Trophoblast cell (in vitro differentiated cells and primary cell): ENCODE results near the gene KCNJ5.

ENCODE experiments used
- DNase-seq, 2 donors: peaks; one replicate each; pipeline ENCODE4 v3.0.0-alpha.2; 2016
- H2AFZ ChIP-seq: 2 replicates; pipeline ENCODE4 v1.6.1; 2013; ENCODE audit warnings: low read length, moderate library complexity, mild to moderate bottlenecking; ENCODE audit not compliant: insufficient read depth, poor library complexity
- H2AK5ac ChIP-seq: 2 replicates; pipeline ENCODE4 v1.6.1; 2013; ENCODE audit warnings: mild to moderate bottlenecking, low read length
- H2BK120ac ChIP-seq: 2 replicates; pipeline ENCODE4 v1.6.1; 2013; ENCODE audit warnings: low read length, mild to moderate bottlenecking, moderate library complexity; ENCODE audit not compliant: insufficient read depth, poor library complexity
- H2BK12ac ChIP-seq: 2 replicates; pipeline ENCODE4 v1.6.1; 2013; ENCODE audit warnings: mild to moderate bottlenecking, low read length, moderate library complexity
- H2BK5ac ChIP-seq: 2 replicates; pipeline ENCODE4 v1.6.1; 2013; ENCODE audit warnings: low read length, low read depth, moderate library complexity, mild to moderate bottlenecking; ENCODE audit not compliant: poor library complexity
- H3K14ac ChIP-seq: 2 replicates; pipeline ENCODE4 v1.6.1; 2013; ENCODE audit warnings: mild to moderate bottlenecking, low read length
- H3K18ac ChIP-seq: 2 replicates; pipeline ENCODE4 v1.6.1; 2013; ENCODE audit warnings: mild to moderate bottlenecking, low read length
- H3K23ac ChIP-seq: 2 replicates; pipeline ENCODE4 v1.6.1; 2013; ENCODE audit warnings: low read length
- H3K27ac ChIP-seq: 2 replicates; pipeline ENCODE4 v1.5.1; 2013; ENCODE audit warnings: low read depth, mild to moderate bottlenecking, inconsistent platforms, low read length, moderate library complexity
- H3K27me3 ChIP-seq: 2 replicates; pipeline ENCODE4 v1.6.1; 2013; ENCODE audit warnings: inconsistent platforms, mild to moderate bottlenecking, low read length, moderate library complexity; ENCODE audit not compliant: insufficient read depth
- H3K36me3 ChIP-seq, 2 experiments: 1 replicate in 1 of 2; 2 replicates in 1 of 2; pipeline ENCODE4 v1.6.1; 2013; ENCODE audit warnings: low read length in 2 of 2, mild to moderate bottlenecking in 2 of 2, moderate library complexity in 1 of 2; ENCODE audit not compliant: insufficient read depth in 2 of 2, control insufficient read depth in 1 of 2
- H3K4ac ChIP-seq: 2 replicates; pipeline ENCODE4 v1.6.1; 2013; ENCODE audit warnings: low read depth, mild to moderate bottlenecking, low read length, moderate library complexity
- H3K4me1 ChIP-seq, 2 experiments: 1 replicate in 1 of 2; 2 replicates in 1 of 2; pipeline ENCODE4 v1.6.1; 2013; ENCODE audit warnings: low read length in 2 of 2, mild to moderate bottlenecking in 2 of 2, moderate library complexity in 1 of 2; ENCODE audit not compliant: insufficient read depth in 2 of 2, control insufficient read depth in 1 of 2
- H3K4me2 ChIP-seq: 2 replicates; pipeline ENCODE4 v1.6.1; 2013; ENCODE audit warnings: inconsistent platforms, mild to moderate bottlenecking, low read length, moderate library complexity
- H3K4me3 ChIP-seq: 2 replicates; pipeline ENCODE4 v1.5.1; 2013; ENCODE audit warnings: mild to moderate bottlenecking, low read depth, low read length, inconsistent platforms
- H3K79me1 ChIP-seq: one replicate; pipeline ENCODE4 v1.6.1; 2013; ENCODE audit warnings: low read length
- H3K79me2 ChIP-seq: 2 replicates; pipeline ENCODE4 v1.6.1; 2013; ENCODE audit warnings: low read length, mild to moderate bottlenecking; ENCODE audit not compliant: control insufficient read depth, insufficient read depth, poor library complexity
- H3K9ac ChIP-seq: 2 replicates; pipeline ENCODE4 v1.6.1; 2013; ENCODE audit warnings: mild to moderate bottlenecking, low read length
- H3K9me3 ChIP-seq: 2 replicates; pipeline ENCODE4 v1.6.1; 2013; ENCODE audit warnings: low read depth, mild to moderate bottlenecking, control low read depth, inconsistent platforms, low read length; ENCODE audit not compliant: insufficient read depth
- H4K12ac ChIP-seq: 2 replicates; pipeline ENCODE4 v1.6.1; 2013; ENCODE audit warnings: low read depth, mild to moderate bottlenecking, low read length, moderate library complexity
- H4K8ac ChIP-seq: 2 replicates; pipeline ENCODE4 v1.6.1; 2013; ENCODE audit warnings: low read depth, mild to moderate bottlenecking, low read length, moderate library complexity
- H4K91ac ChIP-seq: one replicate; pipeline ENCODE4 v1.6.1; 2013; ENCODE audit warnings: low read depth, mild to moderate bottlenecking, low read length, moderate library complexity
- WGBS: extraction: QIAGEN DNeasy Blood & Tissue Kit; methylation state at CpG from one replicate; pipeline ENCODE4 v1.1.7; 2013; ENCODE audit warnings: missing lambda C conversion rate; ENCODE audit not compliant: insufficient read length, insufficient coverage; ENCODE audit errors: extremely low coverage; 5-methylcytosine and 5-hydroxymethylcytosine counted together

The KCNJ5 gene

DNA sequence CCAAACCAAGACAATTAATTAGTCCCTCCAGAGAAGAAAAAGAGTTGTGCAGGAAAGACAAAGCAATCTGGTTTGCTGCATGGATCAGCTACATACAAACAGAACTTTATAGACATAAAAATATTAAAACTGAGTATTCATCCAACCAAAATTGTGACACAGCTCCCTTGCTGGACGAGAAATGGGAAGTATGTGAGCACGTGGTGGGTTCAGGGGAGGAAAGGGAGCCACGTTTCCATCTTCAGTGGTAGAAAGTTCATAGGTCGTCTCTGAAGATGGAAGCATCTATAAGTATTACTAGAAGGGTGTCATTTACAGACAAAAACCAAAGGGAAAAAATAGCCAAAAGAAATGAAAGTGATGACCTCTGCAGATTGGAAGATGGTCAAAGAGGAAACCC is 7.1 kb upstream of the KCNJ5 start:
- Histone ChIP-seq H2AK5ac (no peak overlapping the region), H4K12ac (no peak overlapping the region), H3K27me3 (peaks cover 7% of the 10 kb centered on the region), H3K9me3 (no peaks in the 10 kb centered on the region), H2BK120ac (no peak overlapping the region), H3K27ac (no peak overlapping the region), H2BK12ac (no peak overlapping the region), H2BK5ac (no peak overlapping the region), H3K4me2 (no peak overlapping the region), H3K79me1 (no peaks in the 10 kb centered on the region), H3K18ac (no peak overlapping the region), H3K79me2 (no peaks in the 10 kb centered on the region), H3K36me3 (no peaks in the 10 kb centered on the region), H3K14ac (no peak overlapping the region), H3K9ac (no peak overlapping the region), H3K23ac (no peak overlapping the region), H3K4me1 (no peaks in the 10 kb centered on the region), H3K4me3 (no peak overlapping the region), H3K4ac (no peak overlapping the region), H2AFZ (no peak overlapping the region), H4K91ac (no peak overlapping the region), H4K8ac (no peak overlapping the region)
- WGBS = no CpG with 5 or more reads among the region's 4 CpGs
- DNase-seq = no peak

DNA sequence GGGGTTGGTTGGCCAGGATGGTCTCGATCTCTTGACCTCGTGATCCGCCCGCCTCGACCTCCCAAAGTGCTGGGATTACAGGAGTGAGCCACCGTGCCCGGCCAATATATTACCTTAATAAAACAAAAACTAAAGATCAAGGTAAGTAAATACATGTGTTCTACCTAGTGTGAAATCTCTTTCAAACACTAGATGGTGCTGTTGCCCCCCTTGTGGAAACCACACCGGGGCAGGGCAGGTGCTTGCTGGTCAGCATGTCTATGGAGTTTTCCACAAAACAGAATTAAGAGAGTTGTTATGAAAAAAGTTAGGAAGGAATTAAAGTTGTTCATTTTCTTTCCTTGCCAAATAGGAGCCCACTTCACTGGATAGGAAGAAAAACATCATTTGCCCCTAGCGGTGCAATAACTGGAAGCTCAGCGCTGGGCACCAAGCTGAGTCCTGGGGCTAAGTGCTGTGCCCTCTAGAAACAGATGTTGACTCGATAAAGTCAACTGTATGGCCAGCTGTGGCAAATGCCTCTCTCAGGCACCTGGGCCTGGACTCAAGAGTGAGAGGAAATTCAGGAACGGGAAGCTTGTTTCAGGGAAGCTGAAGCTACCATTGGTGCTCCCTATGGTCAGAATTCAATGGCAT is 6.3 kb upstream of the KCNJ5 start:
- Histone ChIP-seq H4K12ac (no peak overlapping the region), H3K79me2 (no peaks in the 10 kb centered on the region), H3K23ac (no peak overlapping the region), H3K4me2 (no peak overlapping the region), H3K14ac (no peak overlapping the region), H3K27ac (no peak overlapping the region), H3K4me1 (no peaks in the 10 kb centered on the region), H4K8ac (no peak overlapping the region), H3K18ac (no peak overlapping the region), H3K27me3 (peaks cover 15% of the 10 kb centered on the region), H3K9ac (no peak overlapping the region), H2BK120ac (no peak overlapping the region), H2BK12ac (no peak overlapping the region), H2AK5ac (no peak overlapping the region), H3K4ac (no peak overlapping the region), H2BK5ac (no peak overlapping the region), H3K9me3 (no peaks in the 10 kb centered on the region), H3K79me1 (no peaks in the 10 kb centered on the region), H3K36me3 (no peaks in the 10 kb centered on the region), H3K4me3 (no peak overlapping the region), H2AFZ (no peak overlapping the region), H4K91ac (no peak overlapping the region)
- DNase-seq = peak; percentile 67 to 93
- no CpG with 5 or more reads among the region's 12 CpGs for WGBS

DNA sequence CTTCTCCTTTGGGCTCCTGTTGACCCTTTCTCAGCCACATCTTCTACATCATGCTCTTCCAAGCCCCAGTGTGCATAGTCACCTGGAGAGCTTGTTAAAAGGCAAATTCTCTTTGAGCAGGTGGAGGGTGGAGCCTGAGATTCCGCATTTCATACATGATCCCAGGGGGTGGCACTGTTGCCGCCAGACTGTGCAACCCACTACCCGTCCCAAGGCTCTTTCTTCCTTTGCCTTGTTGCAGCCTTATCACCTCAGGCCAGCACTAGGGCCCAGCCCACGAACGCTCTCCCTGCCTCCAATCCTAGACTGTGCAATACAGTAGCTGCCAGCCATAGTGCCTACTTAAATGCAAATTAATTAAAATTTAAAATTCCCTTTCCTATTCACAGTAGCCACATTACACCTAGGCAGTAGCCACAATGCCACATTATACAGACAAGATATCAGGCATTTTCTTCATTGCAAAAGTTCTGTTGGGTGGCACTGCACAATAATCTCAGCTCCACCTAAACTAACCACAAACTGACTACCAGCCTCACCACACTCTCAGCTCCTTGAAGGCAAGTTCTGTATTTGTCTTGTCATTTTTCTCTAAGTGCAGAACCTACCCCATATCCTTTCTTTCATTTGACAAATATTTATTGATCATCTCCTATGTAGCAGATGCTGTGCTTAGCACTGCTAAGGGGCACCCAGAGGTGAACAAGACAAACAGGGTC is 4.6 kb upstream of the KCNJ5 start:
- no peak overlapping the region for H3K27ac ChIP-seq
- peaks cover 7 to 11% of the 10 kb centered on the region in 2 experiments for H3K4me1 ChIP-seq
- H2AFZ ChIP-seq = no peak overlapping the region
- WGBS = no CpG with 5 or more reads among the region's 5 CpGs
- no peak overlapping the region for H3K4ac ChIP-seq
- no peak overlapping the region for H3K14ac ChIP-seq
- H3K9ac ChIP-seq = no peak overlapping the region
- H3K79me2 ChIP-seq = no peaks in the 10 kb centered on the region
- H4K8ac ChIP-seq = no peak overlapping the region
- no peak overlapping the region for H4K12ac ChIP-seq
- no peak for DNase-seq
- H2BK5ac ChIP-seq = no peak overlapping the region
- H4K91ac ChIP-seq = no peak overlapping the region
- H2BK12ac ChIP-seq = no peak overlapping the region
- H3K9me3 ChIP-seq = no peaks in the 10 kb centered on the region
- peaks cover 26% of the 10 kb centered on the region for H3K27me3 ChIP-seq
- H3K4me2 ChIP-seq = no peak overlapping the region
- no peak overlapping the region for H2BK120ac ChIP-seq
- H3K36me3 ChIP-seq = no peaks in the 10 kb centered on the region
- H3K79me1 ChIP-seq = no peaks in the 10 kb centered on the region
- no peak overlapping the region for H2AK5ac ChIP-seq
- no peak overlapping the region for H3K23ac ChIP-seq
- H3K18ac ChIP-seq = no peak overlapping the region
- H3K4me3 ChIP-seq = no peak overlapping the region

DNA sequence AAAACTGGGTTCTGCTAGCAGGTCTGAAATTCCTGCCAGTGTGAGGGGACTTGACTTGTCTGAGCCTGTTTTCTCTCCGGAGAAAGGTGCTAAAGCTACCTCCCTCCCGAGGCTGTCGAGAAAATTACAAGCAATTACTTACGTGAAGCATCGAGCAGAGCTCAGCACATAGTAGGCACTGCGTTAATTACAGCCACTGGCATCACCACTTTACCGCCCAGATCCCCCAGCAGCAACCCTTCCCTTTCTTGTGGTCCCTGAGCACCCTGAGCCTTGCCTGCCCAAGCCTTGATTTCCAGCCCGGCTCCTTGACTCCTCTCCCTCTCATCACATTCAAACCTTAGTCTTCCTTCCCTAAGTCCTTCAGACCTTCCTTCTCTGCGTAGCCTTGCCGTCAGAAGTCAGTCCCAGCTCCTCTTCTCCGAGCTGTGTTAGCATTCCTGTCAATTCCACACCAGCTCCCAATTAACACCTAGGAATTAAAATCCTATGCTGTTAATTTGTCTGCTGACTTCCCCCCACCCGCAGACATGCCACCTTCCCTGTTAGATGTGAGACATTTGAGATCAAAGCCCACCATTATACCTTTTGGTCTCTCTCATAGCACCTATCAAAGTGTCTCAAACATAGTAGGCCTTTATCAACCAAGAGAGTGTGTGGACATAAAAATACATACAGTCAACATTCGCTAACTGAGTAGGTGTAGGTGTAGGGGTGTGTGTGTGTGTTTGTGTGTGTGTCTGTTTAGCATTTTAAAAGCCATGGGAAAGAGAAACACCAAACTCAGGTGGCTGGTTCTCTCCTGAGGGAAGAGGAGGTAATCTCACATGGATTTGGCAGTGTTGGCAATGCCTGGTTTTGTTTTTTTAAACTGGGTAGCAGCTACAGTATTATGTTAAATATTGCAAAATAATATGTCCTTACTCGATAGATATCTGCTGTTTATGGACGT is 2.8 kb upstream of the KCNJ5 start:
- Histone ChIP-seq H3K9me3 (no peaks in the 10 kb centered on the region), H2AFZ (no peak overlapping the region), H3K27ac (no peak overlapping the region), H2BK120ac (no peak overlapping the region), H3K4me1 (peaks cover 12 to 25% of the 10 kb centered on the region in 2 experiments), H3K23ac (no peak overlapping the region), H2BK5ac (no peak overlapping the region), H3K36me3 (no peaks in the 10 kb centered on the region), H3K4ac (no peak overlapping the region), H3K79me1 (peaks cover 2% of the 10 kb centered on the region), H3K4me3 (no peak overlapping the region), H3K79me2 (no peaks in the 10 kb centered on the region), H3K18ac (no peak overlapping the region), H4K91ac (no peak overlapping the region), H3K14ac (no peak overlapping the region), H3K9ac (no peak overlapping the region), H2AK5ac (no peak overlapping the region), H2BK12ac (no peak overlapping the region), H4K12ac (no peak overlapping the region), H3K27me3 (peaks cover 26% of the 10 kb centered on the region), H4K8ac (no peak overlapping the region), H3K4me2 (no peak overlapping the region)
- no peak for DNase-seq
- WGBS = no CpG with 5 or more reads among the region's 15 CpGs
